HepG2 (cell line): ENCODE results near the gene AP1G1. TPM values are rescaled to one million over a fixed set of nuclear protein-coding genes. Genes with fewer than 3 reads are reported as not detected.
A peak's percentile ranks its signal among the peaks of the same experiment; 100 is the strongest.

Experiments
- AGO2 ChIP-seq: fragments of 200-400 bp; formaldehyde crosslinking; optimal IDR thresholded peaks from 2 replicates; pipeline ENCODE3; 2017; ENCODE audit warnings: mild to moderate bottlenecking, low read depth, low read length, moderate library complexity
- CCDC6 ChIP-seq: sonication (generic); formaldehyde crosslinking; IDR thresholded peaks from 2 replicates; pipeline ENCODE4 v1.8.1; 2022; ENCODE audit warnings: mild to moderate bottlenecking, missing genetic modification reagents, moderate library complexity
- EZH2 ChIP-seq: conservative IDR thresholded peaks from 2 replicates; pipeline ENCODE4 v1.6.1; 2012; ENCODE audit warnings: mild to moderate bottlenecking, low read depth, low read length, moderate library complexity
- FOXM1 ChIP-seq: sonication (generic); formaldehyde crosslinking; IDR thresholded peaks from 2 replicates; pipeline ENCODE4 v1.5.0; 2020; ENCODE audit warnings: missing genetic modification reagents
- HNF4A ChIP-seq: sonication (generic); formaldehyde crosslinking; IDR thresholded peaks from 2 replicates; pipeline ENCODE4 v1.4.0; 2020; ENCODE audit warnings: missing genetic modification reagents
- HNRNPL ChIP-seq: fragments of 200-400 bp; formaldehyde crosslinking; IDR thresholded peaks from 2 replicates; pipeline ENCODE4 v1.6.1; 2017; ENCODE audit warnings: mild to moderate bottlenecking, low read depth, low read length
- ISX ChIP-seq: sonication (generic); formaldehyde crosslinking; conservative IDR thresholded peaks from 2 replicates; pipeline ENCODE4 v1.5.0; 2020; ENCODE audit warnings: missing genetic modification reagents
- MEIS1 ChIP-seq: sonication (generic); formaldehyde crosslinking; IDR thresholded peaks from 2 replicates; pipeline ENCODE4 v1.9.0; 2021; ENCODE audit warnings: mild to moderate bottlenecking, missing genetic modification reagents, moderate library complexity, borderline replicate concordance
- MZF1 ChIP-seq: sonication (generic); formaldehyde crosslinking; IDR thresholded peaks from 2 replicates; pipeline ENCODE4 v1.8.1; 2023; ENCODE audit warnings: mild to moderate bottlenecking, missing genetic modification reagents, borderline replicate concordance
- SNAI1 ChIP-seq: sonication (generic); formaldehyde crosslinking; IDR thresholded peaks from 2 replicates; pipeline ENCODE4 v1.5.0; 2020; ENCODE audit warnings: mild to moderate bottlenecking, missing genetic modification reagents, borderline replicate concordance
- SNAPC4 ChIP-seq: sonication (generic); formaldehyde crosslinking; IDR thresholded peaks from 2 replicates; pipeline ENCODE4 v1.4.0; 2020; ENCODE audit warnings: mild to moderate bottlenecking, missing genetic modification reagents
- SSRP1 ChIP-seq: IDR thresholded peaks from 2 replicates; pipeline ENCODE4 v1.6.1; 2016; ENCODE audit warnings: control low read depth
- ZBTB7B ChIP-seq: sonication (generic); formaldehyde crosslinking; IDR thresholded peaks from 2 replicates; pipeline ENCODE4 v1.4.0; 2020; ENCODE audit warnings: missing genetic modification reagents
- ZNF142 ChIP-seq: sonication (generic); formaldehyde crosslinking; IDR thresholded peaks from 2 replicates; pipeline ENCODE4 v1.4.0; 2020; ENCODE audit warnings: missing genetic modification reagents
- ZNF432 ChIP-seq: sonication (generic); formaldehyde crosslinking; IDR thresholded peaks from 2 replicates; pipeline ENCODE4 v1.5.0; 2020; ENCODE audit warnings: missing genetic modification reagents, mild to moderate bottlenecking, borderline replicate concordance
- ZNF501 ChIP-seq: sonication (generic); formaldehyde crosslinking; IDR thresholded peaks from 2 replicates; pipeline ENCODE4 v1.5.1; 2020; ENCODE audit warnings: mild to moderate bottlenecking, moderate library complexity, missing genetic modification reagents
- ZNF674 ChIP-seq: sonication (generic); formaldehyde crosslinking; IDR thresholded peaks from 2 replicates; pipeline ENCODE4 v1.5.0; 2020; ENCODE audit warnings: low read depth, mild to moderate bottlenecking, missing genetic modification reagents
- ZNF790 ChIP-seq: sonication (generic); formaldehyde crosslinking; IDR thresholded peaks from 2 replicates; pipeline ENCODE4 v1.8.0; 2022; ENCODE audit warnings: missing genetic modification reagents, mild to moderate bottlenecking, borderline replicate concordance
- ZNF878 ChIP-seq: sonication (generic); formaldehyde crosslinking; IDR thresholded peaks from 2 replicates; pipeline ENCODE4 v1.8.1; 2023; ENCODE audit warnings: mild to moderate bottlenecking, missing genetic modification reagents, moderate library complexity
- polyA plus RNA-seq, 8 experiments: library from polyadenylated mRNA; depleted of rRNA in 3 of 8; stranded (reverse) in 7 of 8; unstranded in 1 of 8; fragments of >200 nt; fragmentation: Illumina TruSeq in 4 of 8; extraction: Trizol in 4 of 8; gene quantifications; 2 replicates each; pipeline versions ENCODE4 v1.2.1 to v1.2.3, GENCODE V29; 2011 to 2016; ENCODE audit warnings: low read depth in 4 of 8, missing spikeins in 1 of 8, mixed read lengths in 1 of 8; ENCODE audit not compliant: insufficient read depth in 1 of 8
- total RNA-seq, 5 experiments: library from RNA; depleted of rRNA; stranded (reverse); fragments of >200 nt; fragmentation: Illumina TruSeq; extraction: Trizol; gene quantifications; 2 replicates each; pipeline ENCODE4 v1.2.3, GENCODE V29; 2016; ENCODE audit warnings: low read depth in 1 of 5

AP1G1 gene
- total and polyA plus RNA-seq, 2 of the 13 experiments (the other 11 are each of a cell fraction or from before 2014, with no cell fraction given), result 62.2 to 66.2 TPM

- TF ChIP-seq SNAPC4, result peak; percentile 78
- peak; percentile 90; the same call in 1 of the 2 replicates for TF ChIP-seq SNAI1 (CRISPR knock-in tag)
- no peak for TF ChIP-seq ZNF674 (CRISPR knock-in tag)
- 0 out of 2 replicates have a peak, but pooled peaks have one; percentile 4 for TF ChIP-seq MEIS1
- no peak for TF ChIP-seq HNF4A (CRISPR knock-in tag)
- TF ChIP-seq ISX (CRISPR knock-in tag), result peak; percentile 73; the same call in 1 of the 2 replicates
- TF ChIP-seq MZF1 (CRISPR knock-in tag), result peak; percentile 23; the same call in 1 of the 2 replicates
- no peak; the same call in 1 of the 2 replicates for TF ChIP-seq ZNF142 (CRISPR knock-in tag)
- TF ChIP-seq AGO2, result peak; percentile 91
- 0 out of 2 replicates have a peak, but pooled peaks have one; percentile 19 for TF ChIP-seq FOXM1 (CRISPR knock-in tag)
- TF ChIP-seq CCDC6 (CRISPR knock-in tag), result 0 out of 2 replicates have a peak, but pooled peaks have one; percentile 4
- 0 out of 2 replicates have a peak, but pooled peaks have one; percentile 7 for TF ChIP-seq SSRP1 (CRISPR knock-in tag)
- TF ChIP-seq ZBTB7B, result no peak
- no peak for TF ChIP-seq ZNF790
- TF ChIP-seq ZNF432 (CRISPR knock-in tag), result no peak
- 0 out of 2 replicates have a peak, but pooled peaks have one; percentile 66 for TF ChIP-seq ZNF878 (CRISPR knock-in tag)
- peak; percentile 70; the same call in 1 of the 2 replicates for TF ChIP-seq ZNF501 (CRISPR knock-in tag)
- no peak for TF ChIP-seq EZH2
- 0 out of 2 replicates have a peak, but pooled peaks have one; percentile 29 for TF ChIP-seq HNRNPL
These were observed 585 bp downstream of the AP1G1 start (continued) for GRCh38 chr16:71807905-71808592.
